HCEC 1CT (cell line): Measurements from ENCODE around the gene ZSWIM9.
A peak's percentile ranks its signal among the peaks of the same experiment; 100 is the strongest.

Experiments
- DNase-seq: peaks from one replicate; pipeline ENCODE4 v3.0.0-alpha.2; 2017

Gene ZSWIM9

DNA sequence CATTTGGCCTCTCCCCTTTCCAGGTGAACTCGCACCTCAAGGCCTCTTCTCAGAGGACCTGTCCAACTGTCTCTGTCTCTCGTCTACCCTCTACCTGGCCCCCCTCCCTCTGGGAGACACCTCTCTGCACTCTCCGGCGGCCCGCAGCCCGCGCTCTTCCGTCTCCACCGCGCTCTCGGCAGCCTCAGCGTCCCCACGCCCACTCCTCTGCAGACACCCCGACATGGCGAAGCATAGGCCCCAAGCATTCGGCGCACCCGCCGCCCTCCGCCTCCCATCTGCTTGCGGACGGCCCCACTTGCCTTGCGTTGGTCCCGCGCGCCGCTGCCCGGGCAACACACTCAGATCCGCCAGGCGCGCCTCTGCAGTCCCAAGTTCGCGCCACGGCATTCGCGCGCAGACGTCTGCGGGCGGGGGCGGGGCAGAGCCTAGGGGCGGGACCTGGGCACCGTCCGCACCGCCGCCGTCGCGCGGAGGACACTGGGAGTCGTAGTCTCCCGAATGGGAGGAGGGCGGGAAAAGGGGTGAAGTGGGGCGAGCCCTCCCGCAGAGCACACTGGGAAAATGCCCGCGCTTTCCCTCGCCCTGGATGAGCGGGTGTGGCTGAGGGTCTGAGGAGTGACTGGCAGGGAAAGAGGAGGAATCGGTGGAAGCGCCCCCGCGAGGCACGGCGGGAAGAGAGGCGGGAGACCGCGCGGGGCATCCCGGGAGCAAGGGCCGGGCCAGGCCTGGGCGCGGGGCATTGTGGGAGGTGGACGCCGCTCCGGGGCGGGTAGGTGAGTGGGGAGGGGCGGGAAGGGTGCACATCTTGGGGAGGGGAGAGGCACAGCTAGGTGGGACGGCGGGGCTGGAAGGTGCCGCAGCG lies at the start of gene ZSWIM9, which contains the start of gene LIG1:
TSS of gene ZSWIM9 (plus strand) at position 742 of the 865 bp plus-strand sequence. CDS start 1,123 bp downstream, outside the sequence.
TSS of gene LIG1 (minus strand) at position 406 of the 865 bp plus-strand sequence. CDS start 4,778 bp downstream, outside the sequence.
- DNase-seq = peak; percentile 92

DNA sequence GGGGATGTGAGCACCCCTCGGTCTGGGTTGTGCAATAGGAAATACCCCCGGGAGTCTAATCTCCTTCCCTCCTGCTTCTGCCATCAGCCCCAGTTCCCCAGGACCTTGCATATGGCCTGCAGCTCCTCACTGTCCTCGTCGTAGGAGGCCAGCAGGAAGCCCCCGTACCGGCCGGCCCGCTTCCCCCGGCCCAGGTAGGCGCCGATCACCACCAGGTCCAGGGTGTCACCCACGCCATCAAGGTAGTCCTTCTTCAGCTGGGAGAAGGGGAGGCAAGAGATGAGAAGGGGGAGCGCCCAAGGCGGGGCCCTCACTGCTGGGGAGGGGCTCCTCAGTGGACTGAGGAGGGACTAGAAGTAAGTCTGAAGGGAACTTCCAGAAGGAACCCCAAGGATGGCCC lies 49.4 kb upstream of the ZSWIM9 start:
- DNase-seq = no peak

DNA sequence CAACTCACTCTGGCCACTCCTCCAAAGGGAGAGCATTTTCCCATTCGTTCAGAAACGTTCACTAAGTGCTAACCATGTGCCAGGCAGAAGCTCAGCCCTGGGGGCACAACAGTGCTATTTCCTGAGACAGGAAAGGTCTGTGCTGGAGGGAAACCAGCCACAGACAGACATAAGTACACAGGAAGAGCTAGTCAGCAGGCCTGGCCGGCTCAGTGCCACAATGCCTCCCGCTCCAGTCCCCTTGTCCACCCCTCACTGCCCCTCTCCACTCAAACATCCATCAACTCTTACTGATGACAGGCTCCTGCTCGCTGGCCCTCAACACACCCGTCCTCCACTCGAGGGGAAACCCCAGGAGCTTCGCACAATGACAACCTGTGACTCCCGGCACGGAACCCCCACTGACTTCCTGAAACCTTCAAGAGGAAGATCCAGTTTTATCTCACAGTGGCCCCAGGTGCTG lies 48.5 kb upstream of the ZSWIM9 start:
- DNase-seq = no peak

DNA sequence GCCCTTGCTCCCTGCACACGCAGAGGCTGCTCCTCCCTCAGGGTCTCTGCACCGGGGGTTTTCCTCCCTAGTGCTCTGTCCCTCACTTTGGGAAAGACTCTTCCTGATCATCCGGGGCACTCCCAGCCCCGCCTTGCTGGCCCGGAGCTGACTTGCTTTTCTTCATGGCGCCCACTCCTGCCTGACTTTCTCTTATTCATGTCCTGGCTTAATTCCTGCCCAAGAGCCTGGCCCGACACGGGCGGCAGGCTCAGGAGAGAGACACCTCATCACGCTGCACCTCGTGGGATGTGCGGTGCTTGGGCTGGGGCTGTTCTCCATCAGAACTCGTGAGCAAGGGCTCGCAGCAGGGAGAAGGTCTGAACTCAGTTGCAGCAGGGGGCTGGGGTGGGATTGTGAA lies 48.1 kb upstream of the ZSWIM9 start:
- DNase-seq = no peak

DNA sequence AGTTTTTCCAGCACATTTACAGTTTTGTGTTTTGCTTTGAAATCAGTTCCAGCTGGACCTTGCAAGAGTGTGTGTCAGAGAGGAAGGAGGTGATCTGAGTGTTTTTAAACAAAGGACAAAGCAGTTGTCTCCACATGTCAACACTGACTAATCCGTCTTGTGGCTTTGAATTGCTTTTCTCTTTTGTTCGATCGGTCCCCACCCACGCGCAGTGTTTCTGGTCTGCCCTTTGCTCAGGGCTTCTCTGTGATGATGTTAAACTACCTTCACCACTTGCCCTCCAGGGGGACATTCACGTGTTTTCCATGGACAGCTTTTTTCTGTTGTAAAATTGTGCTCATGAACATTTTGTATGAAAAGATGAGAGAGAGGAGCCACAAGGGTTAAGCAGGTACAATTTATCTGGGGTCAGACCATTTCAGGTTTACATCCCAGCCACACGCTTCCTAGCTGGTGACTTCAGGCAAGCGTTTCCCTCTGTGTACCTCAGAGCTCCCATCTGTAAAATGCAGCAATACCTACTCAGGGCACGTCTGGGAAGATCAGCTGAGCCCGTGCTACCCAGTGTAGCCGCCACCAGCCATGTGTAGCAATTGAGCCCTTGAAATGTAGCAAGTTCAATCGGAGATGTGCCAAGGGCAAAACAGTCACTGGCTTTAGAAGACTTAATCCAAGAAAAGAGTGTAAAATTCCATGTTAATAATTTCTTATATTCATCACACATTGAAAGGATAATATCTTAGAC lies 46.4 kb upstream of the ZSWIM9 start:
- DNase-seq = no peak

DNA sequence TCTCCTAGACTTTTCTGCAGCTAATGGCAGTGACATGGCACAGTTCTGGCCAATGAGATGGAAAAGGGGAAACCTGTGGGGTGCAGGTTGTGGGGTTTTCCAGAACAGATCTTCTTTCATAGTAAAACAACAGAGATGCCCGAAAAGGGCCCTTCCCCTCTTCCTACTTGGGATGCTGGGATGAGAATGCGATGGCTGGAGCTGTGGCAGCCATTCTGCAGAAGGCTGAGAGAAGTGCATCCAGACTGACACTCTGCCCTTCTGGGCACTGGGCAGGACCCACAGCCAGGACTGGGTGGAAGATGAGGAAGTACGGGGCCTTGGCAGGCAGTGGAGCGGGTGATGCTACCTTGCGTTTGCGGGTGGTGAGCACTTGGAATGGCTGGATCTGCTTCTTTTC lies 42.9 kb upstream of the ZSWIM9 start:
- no peak for DNase-seq

DNA sequence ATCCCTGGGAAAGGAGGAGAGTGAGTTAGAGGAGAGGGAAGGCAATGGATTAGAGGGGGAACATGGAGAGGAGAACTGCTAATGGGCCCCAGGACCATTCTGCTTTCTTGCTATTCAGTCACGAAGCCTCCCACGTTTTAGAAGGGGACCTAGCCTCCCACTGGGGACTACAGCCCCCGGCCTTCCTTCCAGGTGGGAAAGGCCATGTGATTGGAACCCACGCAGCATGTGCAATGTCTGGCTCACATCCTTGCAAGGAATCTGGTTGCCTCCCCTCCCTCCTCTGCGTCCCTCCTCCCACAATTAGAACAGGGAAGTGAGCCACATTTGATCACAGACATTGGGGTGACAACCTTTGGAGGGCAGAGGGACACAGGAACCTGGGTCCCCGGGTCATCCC lies 37.4 kb upstream of the ZSWIM9 start:
- no peak for DNase-seq

DNA sequence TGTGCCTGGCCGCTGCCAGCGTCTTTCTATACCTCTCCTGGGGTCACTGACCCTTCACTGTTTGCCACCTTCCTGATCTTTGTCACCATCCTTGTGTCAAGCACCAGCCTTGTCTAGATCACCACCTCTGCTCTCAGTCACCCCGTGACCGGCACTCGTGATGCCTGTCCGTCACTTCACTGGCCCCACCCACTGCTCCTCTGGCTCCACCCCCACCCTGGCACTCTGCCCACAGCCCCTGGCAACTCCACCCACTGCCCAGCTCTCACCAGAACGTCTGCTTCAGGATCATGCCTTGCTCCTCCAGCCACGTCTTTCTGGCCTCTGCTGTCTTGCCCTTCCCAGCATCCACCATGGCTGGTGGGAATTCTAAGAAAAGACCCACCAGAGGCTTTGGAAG lies 35.1 kb upstream of the ZSWIM9 start:
- DNase-seq = no peak

DNA sequence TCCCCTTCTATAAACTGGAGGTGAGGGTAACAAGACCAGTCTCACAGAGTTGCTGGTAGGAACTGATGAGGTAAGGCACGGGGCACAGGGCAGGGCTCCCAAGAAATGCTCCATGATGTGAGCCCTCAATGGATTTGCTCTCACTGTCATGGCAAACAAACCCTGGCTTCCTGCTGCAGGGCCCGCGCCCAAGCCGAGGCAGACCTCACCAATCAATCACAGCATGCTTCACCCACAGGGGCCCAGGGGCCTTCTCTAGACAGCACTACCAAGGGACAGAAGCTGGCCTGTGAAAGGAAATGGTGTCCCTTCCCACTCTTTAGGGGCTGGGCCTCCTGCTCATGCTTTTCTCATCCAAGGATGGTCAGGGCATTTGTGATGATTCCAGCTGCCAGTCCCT lies 33.9 kb upstream of the ZSWIM9 start:
- no peak for DNase-seq

DNA sequence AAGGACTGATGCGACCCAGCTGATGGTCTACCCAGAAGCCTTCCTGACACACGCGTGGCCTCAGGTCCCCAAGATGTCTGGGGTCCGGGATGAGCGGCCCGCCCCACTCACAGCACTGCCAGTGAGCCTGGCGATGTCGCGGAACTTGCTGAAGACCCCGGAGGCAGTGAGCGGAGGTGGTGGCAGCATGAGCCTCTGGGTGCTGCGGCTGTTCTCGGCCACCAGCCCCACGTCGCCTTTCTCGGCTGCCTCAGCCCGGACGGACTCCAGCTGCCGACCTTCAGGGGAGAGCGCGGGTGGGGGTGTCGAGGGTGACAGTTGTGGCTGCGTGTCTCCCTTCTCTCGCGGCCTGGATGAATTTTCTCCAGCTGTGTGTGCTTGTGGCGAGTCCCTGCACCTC lies 33.1 kb upstream of the ZSWIM9 start:
- no peak for DNase-seq

DNA sequence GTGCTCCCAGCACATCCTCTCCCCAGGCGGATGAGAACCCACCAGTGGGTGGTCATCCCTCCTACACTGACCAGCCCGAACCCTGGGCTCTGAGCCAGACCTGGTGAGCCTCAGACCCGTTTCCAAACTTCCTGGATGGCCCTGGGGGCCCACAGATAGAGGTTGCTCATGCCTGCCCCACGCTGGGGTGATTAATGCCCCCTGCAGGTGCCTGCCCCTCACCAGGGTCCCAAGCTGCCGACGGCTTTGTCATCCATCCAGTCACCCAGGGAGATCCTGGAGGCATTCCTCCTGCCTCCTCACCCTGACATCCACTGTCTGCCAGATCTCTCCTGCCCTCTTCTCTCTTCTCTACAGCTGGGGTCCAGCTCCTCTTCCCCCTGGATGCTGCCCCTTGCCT lies 31.4 kb upstream of the ZSWIM9 start:
- no peak for DNase-seq

DNA sequence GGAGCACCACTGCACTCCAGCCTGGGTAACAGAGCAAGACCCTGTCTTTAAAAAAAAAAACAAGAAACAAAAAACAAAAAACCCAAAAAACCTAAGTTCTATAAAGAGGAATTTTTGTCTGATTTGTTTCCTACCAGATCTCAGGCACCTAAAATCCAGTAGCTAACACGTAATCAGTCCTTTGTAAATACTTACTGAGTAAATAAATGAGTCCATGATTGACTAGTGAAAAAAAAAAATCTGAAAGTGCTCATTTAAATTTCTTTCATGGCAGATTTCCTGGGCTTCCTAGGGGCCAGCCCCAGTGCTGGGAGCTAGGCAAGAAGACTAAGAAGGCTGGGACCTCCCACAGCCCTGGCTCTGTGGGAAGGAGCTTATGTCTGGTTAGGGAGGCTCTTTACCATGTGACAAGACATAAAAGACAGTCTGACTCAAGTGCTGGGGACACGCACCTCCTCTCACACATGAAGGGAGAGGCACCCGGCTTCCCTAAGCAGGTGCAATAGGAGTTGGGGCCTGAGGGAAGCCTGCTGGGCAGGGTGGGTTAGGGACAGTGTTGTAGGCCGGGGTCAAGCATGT lies 22.8 kb upstream of the ZSWIM9 start:
- no peak for DNase-seq

DNA sequence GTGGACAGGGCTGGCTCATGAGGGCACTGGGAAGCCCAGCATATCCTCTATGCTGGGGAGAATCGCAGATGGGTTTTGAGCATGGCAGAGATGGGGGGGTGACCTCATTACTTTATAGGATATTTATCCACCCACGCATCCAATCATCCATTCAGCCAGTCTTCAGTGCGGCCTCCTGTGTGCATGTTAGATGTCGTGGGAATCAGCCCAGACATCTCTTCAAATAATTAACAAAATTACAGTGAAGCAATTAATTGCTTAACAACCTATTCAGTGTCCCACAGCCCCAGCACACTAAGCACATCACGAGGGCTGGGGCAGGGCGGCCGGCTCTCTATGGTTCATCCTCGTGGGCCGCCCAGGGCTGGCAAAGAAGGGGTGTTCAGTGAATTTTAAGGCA lies 21.9 kb upstream of the ZSWIM9 start:
- no peak for DNase-seq

DNA sequence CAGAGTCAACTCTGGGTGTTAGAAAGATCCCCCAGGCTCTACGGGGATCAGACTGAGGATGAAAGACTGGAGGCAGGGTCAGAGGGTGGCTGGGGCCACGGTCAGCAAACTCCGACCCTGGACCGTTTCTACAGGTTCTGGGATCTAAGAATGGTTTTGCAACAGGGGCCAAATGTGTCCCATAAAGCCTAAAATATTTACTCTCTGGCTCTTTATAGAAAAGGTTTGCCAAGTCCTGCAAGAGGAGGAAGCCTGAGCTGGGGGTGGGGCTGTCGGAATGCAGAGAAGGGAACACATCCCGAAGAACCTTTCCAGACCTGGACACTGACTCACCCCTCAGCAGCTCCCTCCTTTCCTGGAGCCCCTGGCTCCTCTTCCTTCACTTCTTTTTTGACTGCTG lies 21.1 kb upstream of the ZSWIM9 start:
- no peak for DNase-seq

DNA sequence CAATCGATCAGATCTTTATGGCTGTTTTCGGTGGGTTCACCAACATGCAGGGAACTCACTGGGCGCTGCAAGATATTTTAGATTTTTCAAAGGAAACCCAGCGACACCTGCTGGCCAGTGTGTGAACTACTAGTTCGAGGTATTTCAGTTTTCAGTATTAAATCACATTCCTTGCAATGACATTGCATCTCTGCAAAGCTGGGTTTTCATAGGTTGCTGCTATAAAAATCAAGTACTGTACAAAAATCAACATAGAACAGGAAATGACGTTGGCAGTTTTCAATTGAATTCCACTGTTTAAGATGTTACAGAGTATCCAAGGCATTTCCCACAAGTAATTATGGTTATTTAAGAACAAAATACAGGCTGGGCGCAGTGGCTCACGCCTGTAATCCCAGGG lies 17.9 kb upstream of the ZSWIM9 start:
- peak; percentile 34 for DNase-seq

DNA sequence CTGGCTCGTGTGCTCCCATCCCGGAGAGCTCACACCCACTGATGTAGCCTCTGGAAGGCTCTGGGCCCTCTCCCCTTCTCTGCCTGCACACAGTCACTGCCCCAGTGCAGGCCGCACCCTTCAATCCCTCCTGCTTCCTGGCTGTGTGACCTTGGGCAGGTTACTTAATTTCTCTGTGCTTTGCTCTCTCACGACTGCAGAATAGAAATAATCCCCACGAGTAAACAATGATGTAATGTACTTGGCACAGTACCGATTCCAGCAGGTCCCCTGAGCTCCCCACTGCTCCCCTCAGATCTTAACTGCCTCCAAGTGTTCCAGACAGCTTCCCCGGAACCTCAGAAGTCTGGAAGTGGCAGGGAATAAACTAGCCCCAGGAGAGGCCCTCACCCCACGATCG lies 16.5 kb upstream of the ZSWIM9 start:
- DNase-seq = peak; percentile 11

DNA sequence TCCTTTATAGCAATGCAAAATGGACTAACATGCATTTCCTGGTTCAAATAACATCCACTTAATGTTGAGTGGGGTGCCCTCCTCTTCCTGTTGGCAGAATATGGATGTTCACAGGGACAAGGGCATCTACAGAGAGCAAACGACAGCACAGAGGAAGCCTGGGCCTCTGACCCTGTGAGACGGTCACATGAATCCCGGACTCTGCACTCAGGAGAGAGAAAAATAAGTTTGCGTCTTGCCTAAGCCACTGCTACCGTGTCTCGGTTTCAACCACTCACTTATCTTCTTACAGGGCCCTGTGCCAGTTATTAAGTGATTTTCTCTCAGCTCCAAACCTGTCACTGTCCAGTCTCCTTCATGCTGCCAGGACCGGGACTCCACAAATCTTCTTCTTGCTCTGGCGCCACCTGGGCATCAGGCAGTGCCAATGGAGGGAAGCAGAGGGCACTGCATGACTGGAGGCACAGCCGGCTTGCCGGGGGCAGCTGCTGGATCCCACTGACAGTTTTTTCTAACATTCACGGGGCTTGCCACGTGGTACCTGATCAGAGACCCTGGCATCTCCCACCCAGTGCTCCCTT lies 12.2 kb upstream of the ZSWIM9 start:
- DNase-seq = no peak

DNA sequence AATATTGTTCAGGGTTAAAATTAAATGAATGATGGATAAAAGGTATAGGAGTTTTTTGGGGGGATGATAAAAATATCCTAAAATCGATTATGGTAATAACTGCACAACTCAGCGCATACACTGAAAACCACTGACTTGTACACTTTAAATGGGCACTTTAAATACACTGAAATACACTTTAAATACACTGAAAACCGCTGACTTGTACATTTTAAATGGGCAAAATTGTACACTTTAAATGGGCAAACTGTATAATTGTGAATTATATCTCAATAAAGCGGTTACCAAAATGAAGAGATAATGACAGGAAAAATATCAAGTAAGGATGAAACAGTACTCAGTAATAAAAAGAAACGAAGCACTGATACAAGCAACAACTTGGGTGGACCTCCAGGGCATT lies 1.8 kb upstream of the ZSWIM9 start:
- DNase-seq = no peak

DNA sequence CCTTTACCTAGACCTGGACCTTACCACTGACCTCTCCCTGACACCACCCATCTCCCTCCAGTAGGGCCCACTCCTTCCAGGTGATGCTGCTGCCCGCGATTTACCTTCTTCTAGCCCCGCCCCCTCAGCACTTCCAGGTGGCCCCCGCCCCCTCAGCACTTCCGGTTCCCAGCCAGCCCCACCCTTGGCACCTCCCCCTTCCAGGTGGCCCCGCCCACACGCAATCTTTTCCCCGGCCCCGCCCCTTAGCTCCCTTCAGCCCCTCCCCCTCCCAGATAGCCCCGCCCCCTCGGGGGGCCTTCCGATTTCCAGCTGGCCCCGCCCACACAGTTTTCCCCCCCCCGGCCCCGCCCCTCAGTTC lies 922 bp upstream of the ZSWIM9 start:
- DNase-seq = peak; percentile 40

DNA sequence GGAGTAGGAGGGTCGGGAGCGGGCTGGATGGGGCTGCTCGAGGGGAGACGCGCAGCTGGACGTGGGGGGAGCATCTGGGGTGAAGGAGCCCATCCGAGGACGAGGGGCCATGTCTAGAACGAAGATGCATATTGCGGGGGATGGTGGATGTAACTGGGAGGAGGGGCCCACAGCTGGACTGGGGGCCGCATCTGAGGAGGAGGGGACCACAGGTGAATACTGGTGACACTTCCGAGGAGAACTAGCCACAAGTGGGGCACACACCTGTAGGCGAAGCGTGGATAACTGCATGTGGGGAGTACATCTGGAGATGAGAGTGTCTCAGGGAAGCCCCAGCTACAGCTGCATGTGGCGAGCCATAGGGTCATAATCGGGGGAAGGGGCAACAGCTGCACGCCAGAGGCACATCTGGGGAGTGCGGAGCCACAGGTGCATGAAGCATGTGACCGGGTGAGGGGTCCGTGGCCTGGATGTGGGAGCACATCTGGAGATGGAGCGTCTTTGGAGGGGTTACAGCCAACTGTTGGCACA lies 402 bp downstream of the ZSWIM9 start:
- peak; percentile 5 for DNase-seq

DNA sequence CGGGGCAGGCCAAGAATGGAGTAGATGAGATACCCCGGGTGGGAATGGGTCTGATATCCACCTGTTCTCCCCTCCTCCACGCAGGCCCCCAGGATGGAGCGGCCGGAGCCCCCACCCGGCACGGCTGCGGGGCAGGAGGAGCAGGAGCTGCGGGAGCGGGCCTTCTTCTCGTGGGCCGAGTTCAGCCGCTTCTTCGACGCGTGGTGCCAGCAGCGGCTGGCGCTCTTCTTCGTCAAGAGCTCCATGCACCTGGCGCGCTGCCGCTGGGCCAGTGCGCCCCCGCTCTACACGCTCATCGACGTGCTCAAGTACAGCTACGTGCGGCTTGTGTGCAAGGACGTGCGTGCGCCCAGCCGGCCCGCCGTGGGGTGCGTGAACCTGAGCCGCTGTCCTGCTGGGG lies 1.2 kb downstream of the ZSWIM9 start:
- DNase-seq = no peak

DNA sequence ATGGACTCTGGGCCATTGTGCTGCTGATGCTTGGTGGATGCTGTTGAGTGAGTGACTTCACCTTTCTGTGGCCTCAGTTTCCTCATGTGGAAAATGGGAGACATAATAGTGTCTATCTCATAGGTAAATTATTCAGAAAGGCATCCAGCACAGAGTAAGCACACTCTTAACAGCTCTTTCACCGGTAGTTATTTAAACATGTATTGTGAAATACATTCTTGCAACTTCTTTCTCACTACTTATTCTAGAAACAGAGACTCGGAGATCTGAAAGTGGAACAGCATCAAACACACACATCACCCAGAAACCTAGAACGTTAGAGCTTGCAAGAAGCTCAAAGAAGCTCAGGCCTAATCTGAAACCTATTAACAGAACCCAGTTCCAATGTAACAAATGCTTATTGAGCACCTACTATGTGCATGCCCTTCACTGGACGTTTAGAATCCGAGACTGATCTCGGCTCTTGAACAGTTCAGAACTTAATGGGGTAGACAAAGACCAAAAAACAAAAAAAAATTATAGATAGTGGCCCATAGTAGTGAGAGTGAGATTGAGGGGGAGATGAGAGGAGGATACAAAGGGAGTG lies 4.1 kb downstream of the ZSWIM9 start:
- DNase-seq = no peak

DNA sequence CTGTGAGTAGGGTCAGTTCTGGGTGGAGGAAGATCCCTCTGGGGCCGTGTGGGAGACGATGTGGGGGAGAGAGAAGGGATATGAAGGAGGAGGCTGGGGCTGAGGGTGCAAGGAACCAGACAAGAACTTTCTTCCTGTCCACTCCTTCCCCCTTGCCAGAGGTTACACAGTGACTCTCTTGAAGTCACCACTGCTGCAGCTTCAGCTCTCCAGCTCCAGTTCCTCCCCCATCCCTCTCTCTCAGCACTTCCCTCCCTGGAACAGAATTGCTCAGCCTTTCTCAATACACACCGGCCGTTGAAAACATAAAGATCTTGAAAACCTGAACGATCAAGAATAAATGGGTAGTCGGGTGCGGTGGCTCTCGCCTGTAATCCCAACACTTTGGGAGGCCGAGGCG lies 5.1 kb downstream of the ZSWIM9 start:
- no peak for DNase-seq
